ENCODE measurements around the gene MRPL52. TPM values are rescaled to one million over a fixed set of nuclear protein-coding genes. Genes with fewer than 3 reads are reported as not detected.
A peak's percentile ranks its signal among the peaks of the same experiment; 100 is the strongest.

The MRPL52 gene
- total and polyA plus RNA-seq, 2 of the 13 experiments (the other 11 are each of a cell fraction or from before 2014, with no cell fraction given), result 118 to 329 TPM

DNA sequence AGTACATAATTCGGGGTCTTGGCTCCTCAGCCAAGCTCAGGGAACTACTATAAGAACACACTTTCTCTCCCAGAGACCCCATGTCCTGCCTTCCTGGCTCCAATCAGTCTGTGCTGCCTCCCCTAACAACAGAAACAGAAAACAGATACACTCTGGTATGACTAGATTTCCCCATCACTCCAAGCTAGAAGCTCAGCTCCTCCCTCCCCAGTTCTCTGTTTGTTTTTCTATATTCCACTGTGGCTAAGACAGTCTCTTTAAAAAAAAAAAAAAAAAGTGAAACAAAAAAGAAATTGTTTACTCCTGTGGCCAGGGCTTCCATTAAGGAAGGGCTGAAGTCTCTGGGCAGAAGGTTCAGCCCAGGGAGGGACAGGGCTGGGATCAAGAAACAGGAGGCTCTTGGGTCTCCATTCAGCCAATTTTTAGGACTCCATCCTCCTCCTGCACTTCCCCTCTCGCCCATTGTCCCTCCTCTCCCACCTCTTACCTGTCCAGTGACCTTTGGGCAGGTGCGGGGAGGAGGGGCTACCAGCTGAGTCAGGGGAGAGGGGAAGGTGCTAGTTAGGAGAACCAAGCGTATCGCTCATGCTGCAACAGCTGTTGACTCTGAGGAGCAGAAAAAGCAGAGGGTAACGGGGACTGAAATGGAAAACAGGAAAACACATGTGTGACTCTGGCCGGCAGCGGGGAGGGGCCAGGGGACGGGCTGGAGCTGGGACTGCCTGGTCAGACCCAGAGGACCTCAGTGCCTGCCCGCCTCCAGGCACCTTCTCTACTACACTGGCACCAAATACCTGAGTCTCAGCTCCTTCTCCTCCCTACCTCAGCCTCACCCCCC is 10.3 kb upstream of the MRPL52 start (continued):
- TF ChIP-seq, protein P1, sequence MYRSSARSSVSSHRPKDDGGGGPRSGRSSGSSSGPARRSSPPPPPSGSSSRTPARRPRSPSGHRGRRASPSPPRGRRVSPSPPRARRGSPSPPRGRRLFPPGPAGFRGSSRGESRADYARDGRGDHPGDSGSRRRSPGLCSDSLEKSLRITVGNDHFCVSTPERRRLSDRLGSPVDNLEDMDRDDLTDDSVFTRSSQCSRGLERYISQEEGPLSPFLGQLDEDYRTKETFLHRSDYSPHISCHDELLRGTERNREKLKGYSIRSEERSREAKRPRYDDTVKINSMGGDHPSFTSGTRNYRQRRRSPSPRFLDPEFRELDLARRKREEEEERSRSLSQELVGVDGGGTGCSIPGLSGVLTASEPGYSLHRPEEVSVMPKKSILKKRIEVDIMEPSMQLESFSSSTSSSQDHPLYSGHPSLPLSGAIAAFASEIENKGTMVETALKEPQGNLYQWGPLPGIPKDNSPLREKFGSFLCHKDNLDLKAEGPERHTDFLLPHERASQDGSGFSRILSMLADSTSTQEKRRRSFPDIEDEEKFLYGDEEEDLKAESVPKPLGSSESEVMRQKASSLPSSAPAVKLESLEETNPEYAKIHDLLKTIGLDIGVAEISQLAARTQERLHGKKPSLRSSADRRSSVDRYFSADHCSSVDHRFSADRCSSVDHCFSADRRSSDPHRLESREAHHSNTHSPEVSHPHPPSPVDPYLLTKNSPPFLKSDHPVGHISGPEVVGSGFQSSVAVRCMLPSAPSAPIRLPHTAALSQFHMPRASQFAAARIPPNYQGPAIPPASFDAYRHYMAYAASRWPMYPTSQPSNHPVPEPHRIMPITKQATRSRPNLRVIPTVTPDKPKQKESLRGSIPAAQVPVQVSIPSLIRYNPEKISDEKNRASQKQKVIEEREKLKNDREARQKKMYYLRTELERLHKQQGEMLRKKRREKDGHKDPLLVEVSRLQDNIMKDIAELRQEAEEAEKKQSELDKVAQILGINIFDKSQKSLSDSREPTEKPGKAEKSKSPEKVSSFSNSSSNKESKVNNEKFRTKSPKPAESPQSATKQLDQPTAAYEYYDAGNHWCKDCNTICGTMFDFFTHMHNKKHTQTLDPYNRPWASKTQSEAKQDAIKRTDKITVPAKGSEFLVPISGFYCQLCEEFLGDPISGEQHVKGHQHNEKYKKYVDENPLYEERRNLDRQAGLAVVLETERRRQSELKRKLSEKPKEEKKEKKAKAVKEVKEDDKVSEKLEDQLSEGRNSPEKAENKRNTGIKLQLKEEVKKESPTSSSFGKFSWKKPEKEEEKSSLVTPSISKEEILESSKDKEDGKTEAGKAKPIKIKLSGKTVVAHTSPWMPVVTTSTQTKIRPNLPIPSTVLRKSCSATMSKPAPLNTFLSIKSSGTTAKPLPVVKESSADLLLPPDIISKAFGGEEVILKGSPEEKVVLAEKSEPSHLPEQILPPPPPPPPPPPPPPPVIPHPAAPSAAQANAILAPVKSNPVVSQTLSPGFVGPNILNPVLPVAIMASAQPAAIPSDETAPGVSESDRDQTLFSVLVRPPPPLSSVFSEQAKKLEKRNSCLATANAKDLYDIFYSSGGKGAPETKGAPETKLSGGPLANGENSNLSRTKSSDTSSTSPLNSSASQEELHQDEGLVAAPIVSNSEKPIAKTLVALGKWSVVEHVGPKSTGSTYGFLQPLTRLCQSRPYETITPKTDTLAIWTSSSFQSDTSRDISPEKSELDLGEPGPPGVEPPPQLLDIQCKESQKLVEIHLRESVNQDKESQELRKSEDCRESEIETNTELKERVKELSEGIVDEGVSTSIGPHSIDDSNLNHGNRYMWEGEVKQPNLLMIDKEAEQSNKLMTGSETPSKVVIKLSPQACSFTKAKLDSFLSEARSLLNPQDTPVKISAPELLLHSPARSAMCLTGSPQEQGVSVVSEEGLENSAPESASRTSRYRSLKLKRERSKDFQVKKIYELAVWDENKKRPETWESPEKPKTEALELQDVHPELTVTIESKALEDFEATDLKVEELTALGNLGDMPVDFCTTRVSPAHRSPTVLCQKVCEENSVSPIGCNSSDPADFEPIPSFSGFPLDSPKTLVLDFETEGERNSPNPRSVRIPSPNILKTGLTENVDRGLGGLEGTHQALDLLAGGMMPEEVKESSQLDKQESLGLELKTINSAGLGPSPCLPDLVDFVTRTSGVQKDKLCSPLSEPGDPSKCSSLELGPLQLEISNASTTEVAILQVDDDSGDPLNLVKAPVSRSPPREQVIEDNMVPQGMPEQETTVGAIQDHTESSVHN (CRISPR knock-in tag; IDR thresholded peaks at IDR 0.05), result no peak
- TF ChIP-seq NCOA1 (CRISPR knock-in tag; IDR thresholded peaks at IDR 0.05) (no peak), SRF (IDR thresholded peaks at IDR 0.05; ENCODE audit: low read depth, low read length) (no peak), MTF2 (CRISPR knock-in tag; IDR thresholded peaks at IDR 0.05; ENCODE audit: borderline replicate concordance) (no peak), TARDBP (CRISPR knock-in tag; IDR thresholded peaks at IDR 0.05) (peak; percentile 25; the same call in 1 of the 2 replicates), MZF1 (CRISPR knock-in tag; IDR thresholded peaks at IDR 0.05; ENCODE audit: borderline replicate concordance) (no peak), ZSCAN21 (CRISPR knock-in tag; IDR thresholded peaks at IDR 0.05; ENCODE audit: borderline replicate concordance) (no peak), NAIF1 (CRISPR knock-in tag; IDR thresholded peaks at IDR 0.05; ENCODE audit: borderline replicate concordance) (no peak)
- TF ChIP-seq, protein P2, sequence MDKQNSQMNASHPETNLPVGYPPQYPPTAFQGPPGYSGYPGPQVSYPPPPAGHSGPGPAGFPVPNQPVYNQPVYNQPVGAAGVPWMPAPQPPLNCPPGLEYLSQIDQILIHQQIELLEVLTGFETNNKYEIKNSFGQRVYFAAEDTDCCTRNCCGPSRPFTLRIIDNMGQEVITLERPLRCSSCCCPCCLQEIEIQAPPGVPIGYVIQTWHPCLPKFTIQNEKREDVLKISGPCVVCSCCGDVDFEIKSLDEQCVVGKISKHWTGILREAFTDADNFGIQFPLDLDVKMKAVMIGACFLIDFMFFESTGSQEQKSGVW (CRISPR knock-in tag; IDR thresholded peaks at IDR 0.05; ENCODE audit: borderline replicate concordance), result no peak
- TF ChIP-seq, protein P3, sequence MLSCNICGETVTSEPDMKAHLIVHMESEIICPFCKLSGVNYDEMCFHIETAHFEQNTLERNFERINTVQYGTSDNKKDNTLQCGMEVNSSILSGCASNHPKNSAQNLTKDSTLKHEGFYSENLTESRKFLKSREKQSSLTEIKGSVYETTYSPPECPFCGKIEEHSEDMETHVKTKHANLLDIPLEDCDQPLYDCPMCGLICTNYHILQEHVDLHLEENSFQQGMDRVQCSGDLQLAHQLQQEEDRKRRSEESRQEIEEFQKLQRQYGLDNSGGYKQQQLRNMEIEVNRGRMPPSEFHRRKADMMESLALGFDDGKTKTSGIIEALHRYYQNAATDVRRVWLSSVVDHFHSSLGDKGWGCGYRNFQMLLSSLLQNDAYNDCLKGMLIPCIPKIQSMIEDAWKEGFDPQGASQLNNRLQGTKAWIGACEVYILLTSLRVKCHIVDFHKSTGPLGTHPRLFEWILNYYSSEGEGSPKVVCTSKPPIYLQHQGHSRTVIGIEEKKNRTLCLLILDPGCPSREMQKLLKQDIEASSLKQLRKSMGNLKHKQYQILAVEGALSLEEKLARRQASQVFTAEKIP (CRISPR knock-in tag; IDR thresholded peaks at IDR 0.05; ENCODE audit: borderline replicate concordance), result no peak
- TF ChIP-seq, protein P4, sequence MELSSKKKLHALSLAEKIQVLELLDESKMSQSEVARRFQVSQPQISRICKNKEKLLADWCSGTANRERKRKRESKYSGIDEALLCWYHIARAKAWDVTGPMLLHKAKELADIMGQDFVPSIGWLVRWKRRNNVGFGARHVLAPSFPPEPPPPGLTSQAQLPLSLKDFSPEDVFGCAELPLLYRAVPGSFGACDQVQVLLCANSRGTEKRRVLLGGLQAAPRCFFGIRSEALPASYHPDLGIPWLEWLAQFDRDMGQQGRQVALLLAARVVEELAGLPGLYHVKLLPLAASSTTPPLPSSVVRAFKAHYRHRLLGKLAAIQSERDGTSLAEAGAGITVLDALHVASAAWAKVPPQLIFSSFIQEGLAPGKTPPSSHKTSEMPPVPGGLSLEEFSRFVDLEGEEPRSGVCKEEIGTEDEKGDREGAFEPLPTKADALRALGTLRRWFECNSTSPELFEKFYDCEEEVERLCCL (CRISPR knock-in tag; IDR thresholded peaks at IDR 0.05; ENCODE audit: borderline replicate concordance), result no peak

Data from HepG2 (cell line).